H9 (cell line): ENCODE measurements around the gene IL2. TPM values are rescaled to one million over a fixed set of nuclear protein-coding genes. Genes with fewer than 3 reads are reported as not detected.

Source experiments
- DNase-seq: peaks from one replicate; pipeline ENCODE4 v3.0.0-alpha.2; 2017
- H2AFZ ChIP-seq: one replicate; pipeline ENCODE4 v1.6.1; 2013; ENCODE audit warnings: mild to moderate bottlenecking, low read length, control low read depth, moderate library complexity
- H2AK5ac ChIP-seq: 2 replicates; pipeline ENCODE4 v1.6.1; 2013; ENCODE audit warnings: low read length, control low read depth, mixed read lengths; ENCODE audit not compliant: insufficient read length
- H2BK120ac ChIP-seq: one replicate; pipeline ENCODE4 v1.6.1; 2013; ENCODE audit warnings: low read depth, mild to moderate bottlenecking, low read length, control low read depth, inconsistent platforms; ENCODE audit not compliant: poor library complexity, severe bottlenecking
- H2BK12ac ChIP-seq: 2 replicates; pipeline ENCODE4 v1.6.1; 2013; ENCODE audit warnings: low read length, control low read depth, mixed read lengths, low read depth; ENCODE audit not compliant: insufficient read length
- H2BK15ac ChIP-seq: 2 replicates; pipeline ENCODE4 v1.6.1; 2013; ENCODE audit warnings: low read depth, low read length, control low read depth
- H2BK20ac ChIP-seq: one replicate; pipeline ENCODE4 v1.6.1; 2013; ENCODE audit warnings: low read depth, mild to moderate bottlenecking, low read length, control low read depth, inconsistent platforms; ENCODE audit not compliant: poor library complexity, severe bottlenecking
- H2BK5ac ChIP-seq: 2 replicates; pipeline ENCODE4 v1.6.1; 2013; ENCODE audit warnings: low read length, control low read depth, mixed read lengths; ENCODE audit not compliant: insufficient read length
- H3K14ac ChIP-seq: 2 replicates; pipeline ENCODE4 v1.6.1; 2013; ENCODE audit warnings: low read length, control low read depth; ENCODE audit not compliant: insufficient read depth
- H3K18ac ChIP-seq: 2 replicates; pipeline ENCODE4 v1.6.1; 2013; ENCODE audit warnings: low read depth, mild to moderate bottlenecking, mixed read lengths, low read length, control low read depth; ENCODE audit not compliant: insufficient read length
- H3K23ac ChIP-seq: 2 replicates; pipeline ENCODE4 v1.6.1; 2013; ENCODE audit warnings: low read length, control low read depth, mixed read lengths, low read depth; ENCODE audit not compliant: insufficient read length
- H3K23me2 ChIP-seq: 2 replicates; pipeline ENCODE4 v1.6.1; 2013; ENCODE audit warnings: low read depth, mild to moderate bottlenecking, mixed read lengths, low read length, control low read depth; ENCODE audit not compliant: insufficient read length, poor library complexity, severe bottlenecking
- H3K27ac ChIP-seq: 2 replicates; pipeline ENCODE4 v1.5.1; 2013; ENCODE audit warnings: low read length, control low read depth, mixed read lengths, low read depth; ENCODE audit not compliant: insufficient read length
- H3K27me3 ChIP-seq: 2 replicates; pipeline ENCODE4 v1.6.1; 2013; ENCODE audit warnings: low read length, control low read depth, inconsistent platforms; ENCODE audit not compliant: insufficient read depth
- H3K4ac ChIP-seq: 2 replicates; pipeline ENCODE4 v1.6.1; 2013; ENCODE audit warnings: low read depth, mild to moderate bottlenecking, control low read depth, inconsistent platforms, low read length, moderate library complexity
- H3K4me1 ChIP-seq: 2 replicates; pipeline ENCODE4 v1.6.1; 2013; ENCODE audit warnings: low read length, control low read depth, inconsistent platforms; ENCODE audit not compliant: insufficient read depth
- H3K4me2 ChIP-seq: 2 replicates; pipeline ENCODE4 v1.6.1; 2013; ENCODE audit warnings: low read length, control low read depth, mixed read lengths; ENCODE audit not compliant: insufficient read length, insufficient read depth
- H3K56ac ChIP-seq: 2 replicates; pipeline ENCODE4 v1.6.1; 2013; ENCODE audit warnings: low read depth, mild to moderate bottlenecking, mixed read lengths, low read length, control low read depth; ENCODE audit not compliant: insufficient read length
- H3K79me1 ChIP-seq: 2 replicates; pipeline ENCODE4 v1.6.1; 2013; ENCODE audit warnings: low read depth, mild to moderate bottlenecking, moderate library complexity, low read length, control low read depth, inconsistent platforms; ENCODE audit not compliant: insufficient read depth, poor library complexity, severe bottlenecking
- H3K79me2 ChIP-seq: 2 replicates; pipeline ENCODE4 v1.6.1; 2013; ENCODE audit warnings: low read length, control low read depth, inconsistent platforms; ENCODE audit not compliant: insufficient read depth
- H3K9ac ChIP-seq: 2 replicates; pipeline ENCODE4 v1.6.1; 2013; ENCODE audit warnings: low read length, control low read depth, mixed read lengths; ENCODE audit not compliant: insufficient read length; ENCODE audit errors: extremely low read depth
- H3K9me3 ChIP-seq: one replicate; pipeline ENCODE4 v1.6.1; 2013; ENCODE audit warnings: low read depth, low read length, inconsistent platforms; ENCODE audit not compliant: control insufficient read depth
- H3T11ph ChIP-seq: one replicate; pipeline ENCODE4 v1.6.1; 2013; ENCODE audit warnings: mild to moderate bottlenecking, low read length, control low read depth, inconsistent platforms
- H4K20me1 ChIP-seq: one replicate; pipeline ENCODE4 v1.6.1; 2013; ENCODE audit not compliant: control insufficient read depth, insufficient read length, insufficient read depth
- H4K5ac ChIP-seq: 2 replicates; pipeline ENCODE4 v1.6.1; 2013; ENCODE audit warnings: low read depth, mild to moderate bottlenecking, mixed read lengths, low read length, control low read depth; ENCODE audit not compliant: insufficient read length
- H4K8ac ChIP-seq: replicated peaks from 2 replicates; pipeline ENCODE4 v1.6.1; 2013; ENCODE audit warnings: low read length, control low read depth, mixed read lengths, low read depth; ENCODE audit not compliant: insufficient read length
- H4K91ac ChIP-seq: 2 replicates; pipeline ENCODE4 v1.6.1; 2013; ENCODE audit warnings: low read depth, mild to moderate bottlenecking, moderate library complexity, mixed read lengths, low read length, control low read depth; ENCODE audit not compliant: insufficient read length
- H3K27ac Mint-ChIP-seq, 3 experiments: 2 replicates in 2 of 3; 3 replicates in 1 of 3; pipeline ENCODE4 v1.8.0; 2020 to 2021; ENCODE audit warnings: mixed read lengths in 3 of 3, mild to moderate bottlenecking in 1 of 3, moderate library complexity in 1 of 3
- H3K27me3 Mint-ChIP-seq: 2 replicates; pipeline ENCODE4 v1.8.0; 2021; ENCODE audit warnings: low read depth, mild to moderate bottlenecking, moderate library complexity, mixed read lengths
- H3K36me3 Mint-ChIP-seq, 3 experiments: 2 replicates in 2 of 3; 3 replicates in 1 of 3; pipeline ENCODE4 v1.8.0; 2020 to 2021; ENCODE audit warnings: low read depth in 3 of 3, mixed read lengths in 3 of 3; ENCODE audit not compliant: insufficient read depth in 1 of 3
- H3K4me1 Mint-ChIP-seq, 2 experiments: 2 replicates each; pipeline ENCODE4 v1.8.0; 2020; ENCODE audit warnings: mixed read lengths in 2 of 2
- H3K4me3 Mint-ChIP-seq, 2 experiments: 2 replicates in 1 of 2; 3 replicates in 1 of 2; pipeline ENCODE4 v1.8.0; 2020 to 2021; ENCODE audit warnings: mild to moderate bottlenecking in 2 of 2, mixed read lengths in 2 of 2, moderate library complexity in 1 of 2
- H3K9me3 Mint-ChIP-seq, 2 experiments: 2 replicates in 1 of 2; 3 replicates in 1 of 2; pipeline ENCODE4 v1.8.0; 2020; ENCODE audit warnings: mild to moderate bottlenecking in 2 of 2, mixed read lengths in 2 of 2, moderate library complexity in 1 of 2
- WGBS: extraction: QIAGEN DNeasy Blood & Tissue Kit; methylation state at CpG from one replicate; pipeline ENCODE4 v1.1.7; 2013; ENCODE audit warnings: missing lambda C conversion rate, low lambda C conversion rate, mixed read lengths; ENCODE audit not compliant: insufficient read length; ENCODE audit errors: extremely low coverage; 5-methylcytosine and 5-hydroxymethylcytosine counted together
- total RNA-seq: library from RNA; stranded (reverse); gene quantifications from 2 replicates; pipeline ENCODE4 v1.2.1, GENCODE V29; 2021
- TF ChIP-seq, protein P1 (sequence below): fragments of 200-600 bp; sonication (generic); conservative IDR thresholded peaks from 3 replicates; pipeline ENCODE4 v1.8.0; 2021; ENCODE audit warnings: antibody characterized with exemption, mild to moderate bottlenecking

IL2 gene
- total RNA-seq, 1 experiment from 2014 or later = not detected

DNA sequence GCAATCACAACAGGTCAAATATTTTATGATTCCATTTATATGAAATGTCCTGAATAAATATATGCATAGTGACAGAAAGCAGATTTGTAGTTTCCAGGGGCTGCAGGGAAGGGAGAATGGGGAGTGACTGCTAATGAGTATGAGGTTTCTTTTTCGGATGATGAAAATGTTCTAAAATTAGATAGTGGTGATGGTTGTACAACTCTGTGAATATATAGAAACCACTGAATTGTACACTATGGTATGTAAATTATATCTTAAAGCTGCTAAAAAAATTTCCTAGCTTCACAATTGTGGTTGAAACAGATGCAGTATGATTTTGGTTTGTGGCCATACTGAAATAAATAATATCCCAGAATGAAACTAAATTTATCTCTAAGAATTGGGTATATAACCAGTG lies 12.9 kb upstream of the IL2 start:
- Histone ChIP-seq H4K5ac (no peak overlapping the region), H3K4me1 (no peaks in the 10 kb centered on the region), H3K27ac (no peak overlapping the region), H4K20me1 (no peaks in the 10 kb centered on the region), H3K23ac (no peak overlapping the region), H3T11ph (no peak overlapping the region), H3K27me3 (no peaks in the 10 kb centered on the region), H4K91ac (no peak overlapping the region), H3K14ac (no peak overlapping the region), H2BK12ac (no peak overlapping the region), H3K18ac (no peak overlapping the region), H3K4me2 (no peak overlapping the region), H2BK120ac (no peak overlapping the region), H3K4ac (no peak overlapping the region), H3K9me3 (no peaks in the 10 kb centered on the region), H3K79me2 (no peaks in the 10 kb centered on the region), H2AFZ (no peak overlapping the region), H3K79me1 (no peaks in the 10 kb centered on the region), H3K23me2 (no peaks in the 10 kb centered on the region), H3K9ac (no peak overlapping the region), H2BK20ac (no peak overlapping the region), H2BK5ac (no peak overlapping the region), H3K56ac (no peak overlapping the region), H2AK5ac (no peak overlapping the region), H2BK15ac (no peak overlapping the region), H4K8ac (no peak overlapping the region)
- no peak overlapping the region for H3K27ac Mint-ChIP-seq
- peaks cover 0 to 11% (median 4%) of the 10 kb centered on the region in 3 experiments; a peak in 6 of 7 replicates for H3K36me3 Mint-ChIP-seq
- TF ChIP-seq, protein P1, sequence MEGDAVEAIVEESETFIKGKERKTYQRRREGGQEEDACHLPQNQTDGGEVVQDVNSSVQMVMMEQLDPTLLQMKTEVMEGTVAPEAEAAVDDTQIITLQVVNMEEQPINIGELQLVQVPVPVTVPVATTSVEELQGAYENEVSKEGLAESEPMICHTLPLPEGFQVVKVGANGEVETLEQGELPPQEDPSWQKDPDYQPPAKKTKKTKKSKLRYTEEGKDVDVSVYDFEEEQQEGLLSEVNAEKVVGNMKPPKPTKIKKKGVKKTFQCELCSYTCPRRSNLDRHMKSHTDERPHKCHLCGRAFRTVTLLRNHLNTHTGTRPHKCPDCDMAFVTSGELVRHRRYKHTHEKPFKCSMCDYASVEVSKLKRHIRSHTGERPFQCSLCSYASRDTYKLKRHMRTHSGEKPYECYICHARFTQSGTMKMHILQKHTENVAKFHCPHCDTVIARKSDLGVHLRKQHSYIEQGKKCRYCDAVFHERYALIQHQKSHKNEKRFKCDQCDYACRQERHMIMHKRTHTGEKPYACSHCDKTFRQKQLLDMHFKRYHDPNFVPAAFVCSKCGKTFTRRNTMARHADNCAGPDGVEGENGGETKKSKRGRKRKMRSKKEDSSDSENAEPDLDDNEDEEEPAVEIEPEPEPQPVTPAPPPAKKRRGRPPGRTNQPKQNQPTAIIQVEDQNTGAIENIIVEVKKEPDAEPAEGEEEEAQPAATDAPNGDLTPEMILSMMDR = no peak
- H3K27me3 Mint-ChIP-seq = no peaks in the 10 kb centered on the region
- peaks cover 5 to 6% of the 10 kb centered on the region in 2 experiments; a peak in 3 of 4 replicates for H3K4me1 Mint-ChIP-seq
- DNase-seq = no peak
- no peak overlapping the region for H3K4me3 Mint-ChIP-seq
- H3K9me3 Mint-ChIP-seq = peaks cover 10 to 13% of the 10 kb centered on the region in 2 experiments
- no CpG with 5 or more reads among the region's 1 CpG for WGBS
